HepG2 (cell line): ENCODE data around the gene ALG9. TPM values are rescaled to one million over a fixed set of nuclear protein-coding genes. Genes with fewer than 3 reads are reported as not detected.

Experiments used
- BRD4 ChIP-seq: sonication (generic); formaldehyde crosslinking; IDR thresholded peaks from 2 replicates; pipeline ENCODE4 v1.4.0; 2020; ENCODE audit warnings: missing genetic modification reagents
- NBN ChIP-seq: fragments of 450-650 bp; conservative IDR thresholded peaks from 2 replicates; pipeline ENCODE4 v1.6.1; 2017
- ZNF431 ChIP-seq: sonication (generic); formaldehyde crosslinking; IDR thresholded peaks from 2 replicates; pipeline ENCODE4 v1.9.0; 2022; ENCODE audit warnings: missing genetic modification reagents, low read depth, mild to moderate bottlenecking, borderline replicate concordance
- ZNF574 ChIP-seq: sonication (generic); formaldehyde crosslinking; IDR thresholded peaks from 2 replicates; pipeline ENCODE4 v1.4.0; 2020; ENCODE audit warnings: missing genetic modification reagents
- ZNF614 ChIP-seq: IDR thresholded peaks from 2 replicates; pipeline ENCODE4 v1.6.1; 2018; ENCODE audit warnings: missing biosample characterization, missing genetic modification reagents, inconsistent platforms, borderline replicate concordance
- ZNF644 ChIP-seq: IDR thresholded peaks from 2 replicates; pipeline ENCODE4 v1.6.1; 2016; ENCODE audit warnings: low read depth
- ZNF660 ChIP-seq: sonication (generic); formaldehyde crosslinking; IDR thresholded peaks from 2 replicates; pipeline ENCODE4 v1.5.1; 2020; ENCODE audit warnings: mild to moderate bottlenecking, low read depth, missing genetic modification reagents, borderline replicate concordance
- ZSCAN5A ChIP-seq: sonication (generic); formaldehyde crosslinking; IDR thresholded peaks from 2 replicates; pipeline ENCODE4 v1.8.0; 2022; ENCODE audit warnings: mild to moderate bottlenecking, missing genetic modification reagents, borderline replicate concordance
- polyA plus RNA-seq, 8 experiments: library from polyadenylated mRNA; depleted of rRNA in 3 of 8; stranded (reverse) in 7 of 8; unstranded in 1 of 8; fragments of >200 nt; fragmentation: Illumina TruSeq in 4 of 8; extraction: Trizol in 4 of 8; gene quantifications; 2 replicates each; pipeline versions ENCODE4 v1.2.1 to v1.2.3, GENCODE V29; 2011 to 2016; ENCODE audit warnings: low read depth in 4 of 8, missing spikeins in 1 of 8, mixed read lengths in 1 of 8; ENCODE audit not compliant: insufficient read depth in 1 of 8
- total RNA-seq, 5 experiments: library from RNA; depleted of rRNA; stranded (reverse); fragments of >200 nt; fragmentation: Illumina TruSeq; extraction: Trizol; gene quantifications; 2 replicates each; pipeline ENCODE4 v1.2.3, GENCODE V29; 2016; ENCODE audit warnings: low read depth in 1 of 5
- TF ChIP-seq, protein P1 (sequence below): sonication (generic); formaldehyde crosslinking; IDR thresholded peaks from 2 replicates; pipeline ENCODE4 v1.4.0; 2020; ENCODE audit warnings: mild to moderate bottlenecking, missing genetic modification reagents
- TF ChIP-seq, protein P2 (sequence below): sonication (generic); formaldehyde crosslinking; IDR thresholded peaks from 2 replicates; pipeline ENCODE4 v1.4.0; 2020; ENCODE audit warnings: missing genetic modification reagents, borderline replicate concordance
- TF ChIP-seq, protein P3 (sequence below): sonication (generic); formaldehyde crosslinking; IDR thresholded peaks from 2 replicates; pipeline ENCODE4 v1.9.0; 2021; ENCODE audit warnings: missing genetic modification reagents, borderline replicate concordance

Gene ALG9
- total and polyA plus RNA-seq, 2 of the 13 experiments (the other 11 are each of a cell fraction or from before 2014, with no cell fraction given): 39.4 to 40.6 TPM

DNA sequence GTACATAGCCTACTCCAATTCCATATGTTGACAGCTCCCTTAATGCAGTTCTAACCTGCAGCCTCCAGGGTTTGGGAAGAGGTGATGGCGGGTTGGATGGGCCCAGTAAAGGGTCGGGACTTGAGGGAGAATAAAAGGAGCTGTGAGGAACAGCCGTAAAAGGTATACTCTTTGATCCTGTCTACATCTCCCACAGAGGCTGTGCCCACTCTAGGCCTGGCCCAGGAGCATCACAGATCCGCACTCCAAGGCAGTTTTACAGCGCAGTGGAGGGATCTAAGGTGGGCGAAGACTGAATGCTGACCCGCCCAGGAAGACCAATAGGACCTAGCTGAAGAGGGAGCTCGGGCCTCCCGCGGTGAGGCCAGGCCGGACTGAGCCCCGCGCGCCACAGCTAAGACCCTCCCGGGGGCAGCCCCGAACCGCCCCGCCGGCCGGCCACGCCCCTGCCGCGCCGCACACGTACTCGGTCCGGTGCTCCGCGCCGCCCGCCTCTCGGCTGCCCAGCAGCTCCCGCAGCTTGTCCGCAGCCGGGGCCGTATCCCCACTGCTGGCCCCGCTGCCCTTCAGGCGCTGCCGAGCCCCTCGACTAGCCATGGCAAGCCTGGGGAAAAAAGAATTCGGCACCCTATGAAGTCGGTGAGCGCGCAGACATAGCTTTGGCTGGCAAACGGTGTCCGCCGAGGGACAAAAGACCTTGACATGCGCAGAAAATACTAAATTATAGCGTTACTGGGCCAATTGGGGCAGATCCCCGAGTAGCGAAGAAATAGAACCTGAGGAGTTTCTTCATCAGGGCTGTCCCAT is at the start of gene ALG9 (continued):
- TF ChIP-seq, protein P1, sequence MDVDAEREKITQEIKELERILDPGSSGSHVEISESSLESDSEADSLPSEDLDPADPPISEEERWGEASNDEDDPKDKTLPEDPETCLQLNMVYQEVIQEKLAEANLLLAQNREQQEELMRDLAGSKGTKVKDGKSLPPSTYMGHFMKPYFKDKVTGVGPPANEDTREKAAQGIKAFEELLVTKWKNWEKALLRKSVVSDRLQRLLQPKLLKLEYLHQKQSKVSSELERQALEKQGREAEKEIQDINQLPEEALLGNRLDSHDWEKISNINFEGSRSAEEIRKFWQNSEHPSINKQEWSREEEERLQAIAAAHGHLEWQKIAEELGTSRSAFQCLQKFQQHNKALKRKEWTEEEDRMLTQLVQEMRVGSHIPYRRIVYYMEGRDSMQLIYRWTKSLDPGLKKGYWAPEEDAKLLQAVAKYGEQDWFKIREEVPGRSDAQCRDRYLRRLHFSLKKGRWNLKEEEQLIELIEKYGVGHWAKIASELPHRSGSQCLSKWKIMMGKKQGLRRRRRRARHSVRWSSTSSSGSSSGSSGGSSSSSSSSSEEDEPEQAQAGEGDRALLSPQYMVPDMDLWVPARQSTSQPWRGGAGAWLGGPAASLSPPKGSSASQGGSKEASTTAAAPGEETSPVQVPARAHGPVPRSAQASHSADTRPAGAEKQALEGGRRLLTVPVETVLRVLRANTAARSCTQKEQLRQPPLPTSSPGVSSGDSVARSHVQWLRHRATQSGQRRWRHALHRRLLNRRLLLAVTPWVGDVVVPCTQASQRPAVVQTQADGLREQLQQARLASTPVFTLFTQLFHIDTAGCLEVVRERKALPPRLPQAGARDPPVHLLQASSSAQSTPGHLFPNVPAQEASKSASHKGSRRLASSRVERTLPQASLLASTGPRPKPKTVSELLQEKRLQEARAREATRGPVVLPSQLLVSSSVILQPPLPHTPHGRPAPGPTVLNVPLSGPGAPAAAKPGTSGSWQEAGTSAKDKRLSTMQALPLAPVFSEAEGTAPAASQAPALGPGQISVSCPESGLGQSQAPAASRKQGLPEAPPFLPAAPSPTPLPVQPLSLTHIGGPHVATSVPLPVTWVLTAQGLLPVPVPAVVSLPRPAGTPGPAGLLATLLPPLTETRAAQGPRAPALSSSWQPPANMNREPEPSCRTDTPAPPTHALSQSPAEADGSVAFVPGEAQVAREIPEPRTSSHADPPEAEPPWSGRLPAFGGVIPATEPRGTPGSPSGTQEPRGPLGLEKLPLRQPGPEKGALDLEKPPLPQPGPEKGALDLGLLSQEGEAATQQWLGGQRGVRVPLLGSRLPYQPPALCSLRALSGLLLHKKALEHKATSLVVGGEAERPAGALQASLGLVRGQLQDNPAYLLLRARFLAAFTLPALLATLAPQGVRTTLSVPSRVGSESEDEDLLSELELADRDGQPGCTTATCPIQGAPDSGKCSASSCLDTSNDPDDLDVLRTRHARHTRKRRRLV (CRISPR knock-in tag): 0 out of 2 replicates have a peak, but pooled peaks have one; percentile 53
- TF ChIP-seq ZNF614 (CRISPR knock-in tag) (no peak), ZSCAN5A (CRISPR knock-in tag) (no peak), ZNF660 (CRISPR knock-in tag) (no peak), ZNF431 (CRISPR knock-in tag) (peak; percentile 86; the same call in 1 of the 2 replicates), NBN (no peak), ZNF644 (CRISPR knock-in tag) (peak; percentile 57; the same call in 1 of the 2 replicates), ZNF574 (CRISPR knock-in tag) (peak; percentile 65), BRD4 (no peak)
- TF ChIP-seq, protein P2, sequence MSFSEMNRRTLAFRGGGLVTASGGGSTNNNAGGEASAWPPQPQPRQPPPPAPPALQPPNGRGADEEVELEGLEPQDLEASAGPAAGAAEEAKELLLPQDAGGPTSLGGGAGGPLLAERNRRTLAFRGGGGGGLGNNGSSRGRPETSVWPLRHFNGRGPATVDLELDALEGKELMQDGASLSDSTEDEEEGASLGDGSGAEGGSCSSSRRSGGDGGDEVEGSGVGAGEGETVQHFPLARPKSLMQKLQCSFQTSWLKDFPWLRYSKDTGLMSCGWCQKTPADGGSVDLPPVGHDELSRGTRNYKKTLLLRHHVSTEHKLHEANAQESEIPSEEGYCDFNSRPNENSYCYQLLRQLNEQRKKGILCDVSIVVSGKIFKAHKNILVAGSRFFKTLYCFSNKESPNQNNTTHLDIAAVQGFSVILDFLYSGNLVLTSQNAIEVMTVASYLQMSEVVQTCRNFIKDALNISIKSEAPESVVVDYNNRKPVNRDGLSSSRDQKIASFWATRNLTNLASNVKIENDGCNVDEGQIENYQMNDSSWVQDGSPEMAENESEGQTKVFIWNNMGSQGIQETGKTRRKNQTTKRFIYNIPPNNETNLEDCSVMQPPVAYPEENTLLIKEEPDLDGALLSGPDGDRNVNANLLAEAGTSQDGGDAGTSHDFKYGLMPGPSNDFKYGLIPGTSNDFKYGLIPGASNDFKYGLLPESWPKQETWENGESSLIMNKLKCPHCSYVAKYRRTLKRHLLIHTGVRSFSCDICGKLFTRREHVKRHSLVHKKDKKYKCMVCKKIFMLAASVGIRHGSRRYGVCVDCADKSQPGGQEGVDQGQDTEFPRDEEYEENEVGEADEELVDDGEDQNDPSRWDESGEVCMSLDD (CRISPR knock-in tag): no peak
- TF ChIP-seq, protein P3, sequence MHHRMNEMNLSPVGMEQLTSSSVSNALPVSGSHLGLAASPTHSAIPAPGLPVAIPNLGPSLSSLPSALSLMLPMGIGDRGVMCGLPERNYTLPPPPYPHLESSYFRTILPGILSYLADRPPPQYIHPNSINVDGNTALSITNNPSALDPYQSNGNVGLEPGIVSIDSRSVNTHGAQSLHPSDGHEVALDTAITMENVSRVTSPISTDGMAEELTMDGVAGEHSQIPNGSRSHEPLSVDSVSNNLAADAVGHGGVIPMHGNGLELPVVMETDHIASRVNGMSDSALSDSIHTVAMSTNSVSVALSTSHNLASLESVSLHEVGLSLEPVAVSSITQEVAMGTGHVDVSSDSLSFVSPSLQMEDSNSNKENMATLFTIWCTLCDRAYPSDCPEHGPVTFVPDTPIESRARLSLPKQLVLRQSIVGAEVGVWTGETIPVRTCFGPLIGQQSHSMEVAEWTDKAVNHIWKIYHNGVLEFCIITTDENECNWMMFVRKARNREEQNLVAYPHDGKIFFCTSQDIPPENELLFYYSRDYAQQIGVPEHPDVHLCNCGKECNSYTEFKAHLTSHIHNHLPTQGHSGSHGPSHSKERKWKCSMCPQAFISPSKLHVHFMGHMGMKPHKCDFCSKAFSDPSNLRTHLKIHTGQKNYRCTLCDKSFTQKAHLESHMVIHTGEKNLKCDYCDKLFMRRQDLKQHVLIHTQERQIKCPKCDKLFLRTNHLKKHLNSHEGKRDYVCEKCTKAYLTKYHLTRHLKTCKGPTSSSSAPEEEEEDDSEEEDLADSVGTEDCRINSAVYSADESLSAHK (CRISPR knock-in tag): no peak
